Endothelial cell (in vitro differentiated cells): Measurements from ENCODE around the gene TBX21. TPM values are rescaled to one million over a fixed set of nuclear protein-coding genes. Genes with fewer than 3 reads are reported as not detected.

Experiments used
- DNase-seq: peaks from one replicate; pipeline ENCODE4 v3.0.0; 2021; ENCODE audit warnings: low spot score
- H3K27ac Mint-ChIP-seq: one replicate; pipeline ENCODE4 v1.8.0; 2021; ENCODE audit warnings: mixed read lengths, inconsistent platforms; ENCODE audit not compliant: unreplicated experiment
- H3K27me3 Mint-ChIP-seq: one replicate; pipeline ENCODE4 v1.8.0; 2021; ENCODE audit warnings: mild to moderate bottlenecking, moderate library complexity, mixed read lengths, inconsistent platforms; ENCODE audit not compliant: unreplicated experiment
- H3K36me3 Mint-ChIP-seq: one replicate; pipeline ENCODE4 v1.8.0; 2021; ENCODE audit warnings: mild to moderate bottlenecking, low read depth, mixed read lengths, inconsistent platforms; ENCODE audit not compliant: unreplicated experiment
- H3K4me1 Mint-ChIP-seq: one replicate; pipeline ENCODE4 v1.8.0; 2021; ENCODE audit warnings: mild to moderate bottlenecking, mixed read lengths, inconsistent platforms; ENCODE audit not compliant: unreplicated experiment
- H3K4me3 Mint-ChIP-seq: one replicate; pipeline ENCODE4 v1.8.0; 2021; ENCODE audit warnings: mild to moderate bottlenecking, mixed read lengths, inconsistent platforms; ENCODE audit not compliant: unreplicated experiment
- H3K9me3 Mint-ChIP-seq: one replicate; pipeline ENCODE4 v1.8.0; 2021; ENCODE audit warnings: mixed read lengths, inconsistent platforms; ENCODE audit not compliant: unreplicated experiment
- total RNA-seq: library from RNA; stranded (reverse); fragmentation: NEBNext Ultra II Directional; extraction: Animal tissue kit (Norgen Biotek cat#: 25700); gene quantifications from one replicate; pipeline ENCODE4 v1.2.1, GENCODE V29; 2021; ENCODE audit not compliant: unreplicated experiment
- TF ChIP-seq, protein P1 (sequence below): fragments of 200-600 bp; sonication (generic); IDR thresholded peaks from one replicate; pipeline ENCODE4 v1.5.0; 2021; ENCODE audit warnings: antibody characterized with exemption; ENCODE audit not compliant: unreplicated experiment

Gene TBX21
- total RNA-seq, 1 donor from 2014 or later = 0.21 TPM

DNA sequence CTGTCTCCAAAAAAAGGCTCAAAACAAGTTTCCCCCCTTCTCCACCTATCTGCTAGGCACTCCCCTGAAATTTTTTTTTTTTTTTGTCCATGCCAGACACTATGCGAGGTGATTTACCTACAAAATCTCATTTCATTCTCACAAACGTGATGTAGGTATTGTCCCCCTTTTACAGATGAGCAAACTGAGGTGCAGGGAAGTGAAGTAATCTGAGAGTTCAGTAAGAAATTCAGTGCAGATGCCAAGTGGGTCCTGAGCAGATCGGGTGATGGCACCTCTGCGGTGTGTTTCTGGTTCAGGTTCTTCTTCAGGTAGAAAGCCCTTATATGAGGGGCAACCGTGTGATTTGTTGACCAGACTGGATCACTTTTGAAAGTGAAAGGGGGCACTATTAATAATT lies 29.4 kb upstream of the TBX21 start:
- Mint-ChIP-seq H3K4me3 (peak overlapping the region; percentile 65), H3K27me3 (peaks cover 12% of the 10 kb centered on the region), H3K9me3 (no peaks in the 10 kb centered on the region), H3K36me3 (peaks cover 45% of the 10 kb centered on the region), H3K27ac (peak overlapping the region; percentile 72), H3K4me1 (peaks cover 19% of the 10 kb centered on the region)
- DNase-seq = no peak
- TF ChIP-seq, protein P1, sequence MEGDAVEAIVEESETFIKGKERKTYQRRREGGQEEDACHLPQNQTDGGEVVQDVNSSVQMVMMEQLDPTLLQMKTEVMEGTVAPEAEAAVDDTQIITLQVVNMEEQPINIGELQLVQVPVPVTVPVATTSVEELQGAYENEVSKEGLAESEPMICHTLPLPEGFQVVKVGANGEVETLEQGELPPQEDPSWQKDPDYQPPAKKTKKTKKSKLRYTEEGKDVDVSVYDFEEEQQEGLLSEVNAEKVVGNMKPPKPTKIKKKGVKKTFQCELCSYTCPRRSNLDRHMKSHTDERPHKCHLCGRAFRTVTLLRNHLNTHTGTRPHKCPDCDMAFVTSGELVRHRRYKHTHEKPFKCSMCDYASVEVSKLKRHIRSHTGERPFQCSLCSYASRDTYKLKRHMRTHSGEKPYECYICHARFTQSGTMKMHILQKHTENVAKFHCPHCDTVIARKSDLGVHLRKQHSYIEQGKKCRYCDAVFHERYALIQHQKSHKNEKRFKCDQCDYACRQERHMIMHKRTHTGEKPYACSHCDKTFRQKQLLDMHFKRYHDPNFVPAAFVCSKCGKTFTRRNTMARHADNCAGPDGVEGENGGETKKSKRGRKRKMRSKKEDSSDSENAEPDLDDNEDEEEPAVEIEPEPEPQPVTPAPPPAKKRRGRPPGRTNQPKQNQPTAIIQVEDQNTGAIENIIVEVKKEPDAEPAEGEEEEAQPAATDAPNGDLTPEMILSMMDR = no peak

DNA sequence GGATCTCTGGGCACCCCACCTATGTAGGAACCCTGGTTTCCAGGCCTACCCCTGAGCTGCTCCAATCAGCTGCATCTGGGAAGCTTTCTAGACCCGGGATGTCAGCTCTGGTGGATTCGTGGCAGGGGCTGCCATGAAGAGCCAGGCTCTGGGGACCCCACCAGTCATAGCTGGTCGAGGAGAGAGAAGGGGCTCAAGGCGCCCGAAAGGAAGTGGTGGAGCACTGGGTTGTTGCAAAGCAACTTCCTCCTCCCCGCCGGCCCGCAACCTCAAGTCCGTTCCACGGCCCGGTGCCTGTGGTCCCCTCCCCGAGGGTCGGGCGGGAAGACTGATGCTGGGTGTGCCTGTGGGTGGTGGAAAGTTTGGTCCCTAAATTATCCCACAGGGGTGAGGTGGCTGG lies 28.9 kb upstream of the TBX21 start:
- no peak overlapping the region for H3K4me3 Mint-ChIP-seq
- H3K27ac Mint-ChIP-seq = no peak overlapping the region
- peaks cover 8% of the 10 kb centered on the region for H3K27me3 Mint-ChIP-seq
- peaks cover 43% of the 10 kb centered on the region for H3K36me3 Mint-ChIP-seq
- H3K4me1 Mint-ChIP-seq = peaks cover 19% of the 10 kb centered on the region
- TF ChIP-seq, protein P1 = no peak
- DNase-seq = no peak
- H3K9me3 Mint-ChIP-seq = no peaks in the 10 kb centered on the region

DNA sequence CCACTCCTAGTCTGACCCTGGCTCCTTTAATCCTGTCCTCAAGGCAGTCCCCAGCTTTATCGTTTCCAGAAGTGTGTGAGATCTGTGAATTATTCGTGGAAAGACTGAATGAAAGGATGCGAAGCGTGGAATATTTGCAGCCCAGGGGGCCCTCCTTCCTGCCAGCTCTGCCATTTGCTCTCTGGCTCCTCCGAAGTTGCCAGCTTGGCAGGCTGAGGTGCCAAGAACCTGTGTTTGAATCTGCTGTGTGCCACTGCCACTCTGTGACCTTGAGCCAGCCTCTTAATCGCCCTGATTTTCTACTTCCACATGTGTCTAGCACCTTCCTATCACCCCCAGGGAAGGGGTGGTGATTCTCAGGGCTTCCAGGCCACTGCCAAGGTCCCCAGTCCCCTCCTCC lies 28.3 kb upstream of the TBX21 start:
- Mint-ChIP-seq H3K27ac (no peak overlapping the region), H3K4me3 (peak overlapping the region; percentile 10), H3K36me3 (peaks cover 43% of the 10 kb centered on the region), H3K9me3 (no peaks in the 10 kb centered on the region), H3K4me1 (peaks cover 19% of the 10 kb centered on the region), H3K27me3 (peaks cover 11% of the 10 kb centered on the region)
- TF ChIP-seq, protein P1 = no peak
- no peak for DNase-seq

DNA sequence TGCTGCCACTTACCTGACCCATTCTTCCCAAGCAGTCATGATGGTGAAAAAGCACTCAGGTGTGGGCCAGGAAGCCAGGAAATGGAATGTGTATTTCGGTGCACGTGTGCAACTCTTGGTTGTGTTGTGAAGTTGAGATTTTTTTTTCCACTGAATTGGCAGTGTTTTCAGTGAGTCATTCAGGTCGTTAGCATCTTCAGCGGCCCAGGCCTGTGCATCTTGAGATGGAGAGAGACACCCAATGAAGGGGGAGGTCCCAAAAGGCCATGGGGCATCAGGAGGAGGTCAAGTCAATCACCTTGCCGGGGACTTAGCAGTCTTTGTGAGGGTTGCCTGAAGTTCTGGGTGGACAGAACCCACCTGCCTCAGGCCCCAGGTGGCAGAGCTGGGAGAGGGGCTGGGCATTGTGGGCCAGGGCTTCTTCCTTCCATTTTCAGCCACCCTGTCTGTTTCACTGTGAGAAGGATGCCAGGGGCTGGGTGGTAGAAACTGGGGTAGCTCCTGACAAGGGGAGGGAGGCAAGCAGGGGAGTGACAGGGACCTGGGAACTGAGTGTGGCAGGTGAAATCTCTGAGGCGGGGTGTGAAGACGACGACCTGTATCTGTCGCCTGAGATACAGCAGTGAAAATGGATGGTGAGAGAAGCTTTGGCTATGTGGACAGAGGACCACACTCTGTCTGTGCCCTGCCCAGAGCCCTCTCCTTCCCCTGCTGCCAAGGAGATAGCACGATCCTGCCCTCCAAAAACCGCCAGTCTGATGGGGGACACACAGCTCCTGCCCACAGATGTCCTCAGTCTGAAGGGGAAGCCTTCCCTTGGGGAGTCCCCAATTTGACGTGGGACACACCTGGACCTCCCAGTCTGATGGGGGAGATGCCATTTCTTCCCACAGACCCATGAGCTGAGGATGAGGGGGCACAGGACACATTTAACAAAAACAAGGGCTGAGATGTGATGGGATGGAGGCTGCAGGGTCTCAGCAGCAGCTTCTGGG lies 27.2 kb upstream of the TBX21 start:
- Mint-ChIP-seq H3K9me3 (no peaks in the 10 kb centered on the region), H3K27ac (no peak overlapping the region), H3K36me3 (peaks cover 50% of the 10 kb centered on the region), H3K27me3 (peaks cover 13% of the 10 kb centered on the region), H3K4me1 (peaks cover 19% of the 10 kb centered on the region), H3K4me3 (no peak overlapping the region)
- TF ChIP-seq, protein P1 = no peak
- no peak for DNase-seq

DNA sequence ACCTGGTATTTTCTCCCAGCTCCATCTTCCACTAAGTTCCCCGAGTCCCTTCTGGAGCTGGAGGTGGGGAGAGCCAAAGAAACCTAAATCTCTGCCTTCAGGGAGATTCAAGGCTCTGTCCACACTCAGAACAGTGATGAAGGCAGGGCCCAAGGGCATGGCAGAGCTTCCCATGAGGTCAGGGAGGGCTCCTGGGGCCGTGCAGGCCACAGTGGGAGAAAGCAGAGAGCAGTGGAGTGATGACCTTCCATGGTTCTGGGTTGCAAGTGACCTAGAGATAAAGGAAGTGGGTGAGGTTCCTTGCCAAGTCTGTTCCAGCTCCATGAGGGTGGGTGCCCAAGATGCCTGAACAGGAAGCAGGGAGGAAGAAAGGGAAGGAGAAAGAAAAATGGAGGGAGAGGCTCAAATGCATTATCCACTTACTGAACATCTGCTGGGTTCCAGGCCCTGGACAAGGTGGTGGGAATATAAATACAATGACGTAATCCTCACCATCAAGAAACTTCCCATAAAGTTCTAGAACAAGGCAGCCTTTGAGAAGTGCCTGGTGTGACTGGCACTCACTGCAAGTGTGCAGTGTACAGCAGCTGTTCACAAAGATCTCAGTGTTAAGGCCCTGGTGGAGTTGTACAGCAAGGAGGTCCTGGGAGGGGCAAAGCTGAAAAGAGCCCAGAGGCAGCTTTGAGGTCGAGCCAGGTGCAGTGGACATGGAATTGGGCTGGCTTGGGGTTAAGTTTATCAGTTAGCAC lies 25.8 kb upstream of the TBX21 start:
- H3K9me3 Mint-ChIP-seq = no peaks in the 10 kb centered on the region
- peaks cover 51% of the 10 kb centered on the region for H3K36me3 Mint-ChIP-seq
- no peak for DNase-seq
- TF ChIP-seq, protein P1 = no peak
- H3K4me3 Mint-ChIP-seq = peak overlapping the region; percentile 60
- peaks cover 13% of the 10 kb centered on the region for H3K27me3 Mint-ChIP-seq
- peaks cover 17% of the 10 kb centered on the region for H3K4me1 Mint-ChIP-seq
- no peak overlapping the region for H3K27ac Mint-ChIP-seq
